Testis (tissue), 3 donors: ENCODE measurements around the gene ITGB2. TPM values are rescaled to one million over a fixed set of nuclear protein-coding genes. Genes with fewer than 3 reads are reported as not detected.
A peak's percentile ranks its signal among the peaks of the same experiment; 100 is the strongest.

Experiments
- DNase-seq: peaks from one replicate; pipeline ENCODE4 v3.0.0-alpha.2; 2019
- H3K27ac ChIP-seq, 2 donors: fragments of 200-600 bp; sonication (generic); one replicate each; pipeline ENCODE4 v1.5.1; 2019
- H3K27me3 ChIP-seq: fragments of 200-600 bp; sonication (generic); one replicate; pipeline ENCODE4 v1.5.1; 2019
- H3K36me3 ChIP-seq: fragments of 200-600 bp; sonication (generic); one replicate; pipeline ENCODE4 v1.5.1; 2017; ENCODE audit warnings: low read depth; ENCODE audit errors: missing control alignments
- H3K4me1 ChIP-seq: fragments of 200-600 bp; sonication (generic); one replicate; pipeline ENCODE4 v1.5.1; 2019
- H3K4me3 ChIP-seq, 2 donors: fragments of 200-600 bp; sonication (generic); one replicate each; pipeline ENCODE4 v1.5.1; 2017 to 2019
- H3K9me3 ChIP-seq: fragments of 200-600 bp; sonication (generic); one replicate; pipeline ENCODE4 v1.5.1; 2017
- POLR2A ChIP-seq: fragments of 450-650 bp; IDR thresholded peaks from one replicate; pipeline ENCODE4 v1.6.1; 2017; ENCODE audit warnings: antibody characterized with exemption, mild to moderate bottlenecking, moderate library complexity
- WGBS, 2 donors: methylation state at CpG; one replicate each; pipeline ENCODE4 v1.1.5; 2018; 5-methylcytosine and 5-hydroxymethylcytosine counted together
- intact Hi-C: fragments of 100-400 bp; cut with DNase I; formaldehyde crosslinking; loops from one replicate; pipeline ENCODE4 v1.15.1; 2023; ENCODE audit warnings: low total_unique reads
- polyA plus RNA-seq: library from polyadenylated mRNA; stranded (reverse); fragments of 350-450 nt; fragmentation: Illumina TruSeq; extraction: RNeasy Lipid Tissue Mini Kit (QIAGEN cat#74804); gene quantifications from one replicate; pipeline ENCODE4 v1.2.3, GENCODE V29; 2014; ENCODE audit warnings: low read depth, low replicate concordance; ENCODE audit not compliant: insufficient read depth
- total RNA-seq, 2 donors: library from RNA; depleted of rRNA; stranded (reverse); fragments of >200 nt; gene quantifications; one replicate each; pipeline ENCODE4 v1.2.3, GENCODE V29; 2016
- TF ChIP-seq, protein P1 (sequence below), 3 experiments: fragments of 450-650 bp in 2 of 3; fragments of 200-600 bp in 1 of 3; sonication (generic) in 1 of 3; IDR thresholded peaks; one replicate each; pipeline ENCODE4 v1.5.1; 2016 to 2019; ENCODE audit warnings: antibody characterized with exemption in 3 of 3, mild to moderate bottlenecking in 2 of 3, moderate library complexity in 1 of 3

ITGB2 gene
- total and polyA plus RNA-seq, 3 donors from 2014 or later = 5.6 to 29.5 (median 27.4) TPM

DNA sequence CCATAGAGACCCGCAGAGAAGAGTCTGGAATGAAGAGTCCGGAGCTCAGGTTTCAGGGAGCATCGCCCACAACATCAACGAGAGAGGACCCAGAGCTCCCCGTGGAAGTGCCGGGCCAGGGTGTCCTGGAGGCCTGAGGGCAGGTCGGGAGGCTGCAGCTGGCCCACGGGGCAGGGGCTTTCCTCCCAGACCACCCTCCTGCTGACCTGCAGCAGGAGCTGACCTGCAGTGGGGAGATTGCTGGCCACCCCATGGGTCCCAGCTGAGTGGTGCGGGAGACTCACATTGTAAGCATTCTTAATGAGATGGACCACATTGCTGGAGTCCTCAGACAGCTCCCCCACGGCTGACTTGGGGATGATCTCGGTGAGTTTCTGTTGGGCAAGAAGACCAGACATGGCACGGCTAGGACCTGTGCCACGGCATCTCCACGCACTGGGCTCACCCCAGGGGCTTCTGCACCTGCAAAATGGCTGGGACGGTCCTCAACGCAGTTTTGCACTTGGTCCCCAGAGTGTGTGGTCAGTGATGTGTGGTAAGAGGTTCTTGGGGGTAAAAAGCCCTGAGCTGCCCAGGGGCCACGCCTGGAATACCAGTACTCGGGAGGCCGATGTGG, 25.9 kb downstream of the ITGB2 start:
- 81 to 92% methylated on average over 8 to 19 of the region's 19 CpGs for WGBS, 2 donors
- H3K4me3 ChIP-seq = no peak overlapping the region
- TF ChIP-seq, protein P1, sequence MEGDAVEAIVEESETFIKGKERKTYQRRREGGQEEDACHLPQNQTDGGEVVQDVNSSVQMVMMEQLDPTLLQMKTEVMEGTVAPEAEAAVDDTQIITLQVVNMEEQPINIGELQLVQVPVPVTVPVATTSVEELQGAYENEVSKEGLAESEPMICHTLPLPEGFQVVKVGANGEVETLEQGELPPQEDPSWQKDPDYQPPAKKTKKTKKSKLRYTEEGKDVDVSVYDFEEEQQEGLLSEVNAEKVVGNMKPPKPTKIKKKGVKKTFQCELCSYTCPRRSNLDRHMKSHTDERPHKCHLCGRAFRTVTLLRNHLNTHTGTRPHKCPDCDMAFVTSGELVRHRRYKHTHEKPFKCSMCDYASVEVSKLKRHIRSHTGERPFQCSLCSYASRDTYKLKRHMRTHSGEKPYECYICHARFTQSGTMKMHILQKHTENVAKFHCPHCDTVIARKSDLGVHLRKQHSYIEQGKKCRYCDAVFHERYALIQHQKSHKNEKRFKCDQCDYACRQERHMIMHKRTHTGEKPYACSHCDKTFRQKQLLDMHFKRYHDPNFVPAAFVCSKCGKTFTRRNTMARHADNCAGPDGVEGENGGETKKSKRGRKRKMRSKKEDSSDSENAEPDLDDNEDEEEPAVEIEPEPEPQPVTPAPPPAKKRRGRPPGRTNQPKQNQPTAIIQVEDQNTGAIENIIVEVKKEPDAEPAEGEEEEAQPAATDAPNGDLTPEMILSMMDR (IDR thresholded peaks at IDR 0.05) = no peak
- TF ChIP-seq POLR2A = no peak
- no peaks in the 10 kb centered on the region for H3K36me3 ChIP-seq
- H3K27ac ChIP-seq = no peak overlapping the region
- H3K27me3 ChIP-seq = no peaks in the 10 kb centered on the region
- no peak for DNase-seq
- intact Hi-C loops = no loop called here
- H3K9me3 ChIP-seq = no peaks in the 10 kb centered on the region
- H3K4me1 ChIP-seq = no peaks in the 10 kb centered on the region

DNA sequence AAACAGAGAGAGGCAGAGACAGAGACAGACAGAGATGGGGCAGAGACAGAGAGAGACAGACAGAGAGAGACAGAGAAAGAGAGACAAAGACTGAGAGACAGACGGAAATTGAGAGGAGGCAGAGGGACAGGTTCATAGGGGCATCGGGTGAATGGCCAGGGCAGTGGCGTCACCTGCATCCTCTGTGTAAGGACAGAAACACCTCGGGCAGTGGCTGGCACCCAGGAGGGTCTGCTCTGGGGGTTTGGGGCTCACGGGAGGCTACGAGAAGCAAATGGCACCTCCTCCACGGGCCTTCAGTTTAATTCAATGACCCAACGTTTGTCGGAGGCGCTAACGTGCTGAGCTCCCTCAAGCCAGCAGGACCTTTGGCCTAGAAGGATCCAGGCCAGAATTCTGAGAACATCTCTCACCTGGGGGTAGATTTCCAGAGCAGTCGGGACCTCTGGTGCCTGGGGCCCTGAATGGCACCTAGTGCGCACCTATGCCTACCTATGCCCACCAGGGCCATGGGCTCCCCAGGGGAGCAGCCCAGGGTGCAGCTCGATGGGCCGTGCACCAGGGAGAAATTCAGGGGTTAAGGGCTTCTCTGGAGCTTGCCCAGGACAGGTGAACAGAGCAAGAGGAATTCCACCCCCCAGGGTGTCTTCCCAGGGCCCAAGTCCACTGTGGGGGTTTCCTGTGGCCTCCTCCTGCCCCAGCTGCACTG, 26.6 kb downstream of the ITGB2 start:
- H3K27me3 ChIP-seq = no peaks in the 10 kb centered on the region
- no peak overlapping the region for H3K4me3 ChIP-seq
- 83 to 93% methylated on average over 8 to 14 of the region's 15 CpGs for WGBS, 2 donors
- DNase-seq = no peak
- no peaks in the 10 kb centered on the region for H3K9me3 ChIP-seq
- TF ChIP-seq POLR2A = no peak
- TF ChIP-seq, protein P1 (IDR thresholded peaks at IDR 0.05) = no peak
- no peak overlapping the region for H3K27ac ChIP-seq
- no peaks in the 10 kb centered on the region for H3K4me1 ChIP-seq
- no peaks in the 10 kb centered on the region for H3K36me3 ChIP-seq
- intact Hi-C loops = no loop called here

DNA sequence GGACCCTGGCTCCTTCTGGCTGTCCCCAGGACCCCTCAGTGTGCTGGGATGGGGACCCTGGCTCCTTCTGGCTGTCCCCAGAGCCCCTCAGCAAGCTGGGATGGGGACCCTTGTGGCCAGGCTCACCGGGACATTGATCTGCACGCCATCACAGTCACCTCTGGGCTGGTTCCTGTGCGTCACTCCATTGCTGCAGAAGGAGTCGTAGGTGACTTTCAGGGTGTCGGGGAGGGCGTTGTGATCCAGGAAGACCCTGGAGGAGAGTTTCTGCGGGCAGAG, 27.5 kb downstream of the ITGB2 start:
- H3K9me3 ChIP-seq = no peaks in the 10 kb centered on the region
- 85 to 88% methylated on average over 6 to 7 of the region's 7 CpGs for WGBS, 2 donors
- no peaks in the 10 kb centered on the region for H3K27me3 ChIP-seq
- DNase-seq = no peak
- no peaks in the 10 kb centered on the region for H3K36me3 ChIP-seq
- intact Hi-C loops = no loop called here
- TF ChIP-seq, protein P1 (IDR thresholded peaks at IDR 0.05) = no peak
- TF ChIP-seq POLR2A = no peak
- no peak overlapping the region for H3K27ac ChIP-seq
- H3K4me1 ChIP-seq = no peaks in the 10 kb centered on the region
- no peak overlapping the region for H3K4me3 ChIP-seq

DNA sequence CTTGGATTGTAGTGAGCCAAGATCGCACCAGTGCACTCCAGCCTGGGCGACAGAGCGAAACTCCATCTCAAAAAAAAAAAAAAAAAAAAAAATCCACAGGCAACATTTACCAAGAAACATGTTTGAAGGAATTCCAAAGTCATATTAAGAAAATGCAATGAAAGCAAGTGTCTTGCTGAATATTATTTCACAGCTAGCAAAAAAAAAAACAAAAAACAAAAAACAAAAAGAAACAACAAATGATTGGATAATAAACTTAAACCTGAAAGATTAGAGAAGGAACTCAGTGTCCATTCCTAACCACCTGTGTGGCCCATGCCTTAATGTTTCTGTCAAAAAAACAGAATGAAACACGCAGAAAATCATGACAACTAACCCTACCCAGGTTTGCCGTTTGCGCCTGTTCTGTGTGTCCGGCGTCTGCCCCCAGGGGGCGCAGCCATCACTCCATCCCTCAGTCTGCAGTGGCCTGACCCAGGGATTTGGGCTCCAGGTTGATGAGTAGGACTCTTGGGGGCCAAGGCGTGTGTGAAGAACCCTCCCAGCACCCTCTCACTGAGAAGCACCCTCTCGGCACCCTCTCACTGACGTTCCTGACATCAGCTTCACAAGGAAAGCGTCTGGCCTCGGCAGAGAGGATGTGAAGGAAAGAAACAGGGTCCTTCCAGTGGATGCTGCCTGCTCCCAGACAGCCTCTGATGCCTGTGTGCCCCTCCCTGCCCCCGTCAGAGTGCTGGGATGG, 28.0 kb downstream of the ITGB2 start:
- H3K4me3 ChIP-seq = no peak overlapping the region
- no peaks in the 10 kb centered on the region for H3K4me1 ChIP-seq
- no peak for TF ChIP-seq POLR2A
- TF ChIP-seq, protein P1 (IDR thresholded peaks at IDR 0.05) = peak; percentile 52 to 70 (median 66)
- H3K27me3 ChIP-seq = no peaks in the 10 kb centered on the region
- WGBS, 2 donors = 51 to 69% methylated on average over 12 to 15 of the region's 15 CpGs
- no peak overlapping the region for H3K27ac ChIP-seq
- intact Hi-C loops = no loop called here
- no peaks in the 10 kb centered on the region for H3K36me3 ChIP-seq
- no peaks in the 10 kb centered on the region for H3K9me3 ChIP-seq
- peak; percentile 73 for DNase-seq
